Type B pancreatic cell (in vitro differentiated cells): ENCODE results near the gene SYCE1. TPM values are rescaled to one million over a fixed set of nuclear protein-coding genes. Genes with fewer than 3 reads are reported as not detected.

Experiments used
- DNase-seq: peaks from one replicate; pipeline ENCODE4 v3.0.0; 2021; ENCODE audit warnings: mixed read lengths; ENCODE audit not compliant: unreplicated experiment; ENCODE audit errors: extremely low spot score
- H3K27ac Mint-ChIP-seq: 2 replicates; pipeline ENCODE4 v1.8.0; 2021; ENCODE audit warnings: mild to moderate bottlenecking, mixed read lengths
- H3K27me3 Mint-ChIP-seq: 2 replicates; pipeline ENCODE4 v1.8.0; 2021; ENCODE audit warnings: mixed read lengths
- H3K36me3 Mint-ChIP-seq: 2 replicates; pipeline ENCODE4 v1.8.0; 2021; ENCODE audit warnings: mixed read lengths
- H3K4me1 Mint-ChIP-seq: one replicate; pipeline ENCODE4 v1.8.0; 2021; ENCODE audit warnings: mixed read lengths; ENCODE audit not compliant: unreplicated experiment
- H3K4me3 Mint-ChIP-seq: 2 replicates; pipeline ENCODE4 v1.8.0; 2021; ENCODE audit warnings: mild to moderate bottlenecking, mixed read lengths
- H3K9me3 Mint-ChIP-seq: 2 replicates; pipeline ENCODE4 v1.8.0; 2021; ENCODE audit warnings: mixed read lengths
- total RNA-seq: library from RNA; stranded (reverse); gene quantifications from 2 replicates; pipeline ENCODE4 v1.2.1, GENCODE V29; 2021; ENCODE audit warnings: low replicate concordance
- TF ChIP-seq, protein P1 (sequence below): fragments of 200-600 bp; sonication (generic); conservative IDR thresholded peaks from 2 replicates; pipeline ENCODE4 v1.5.0; 2021; ENCODE audit warnings: antibody characterized with exemption, mild to moderate bottlenecking

SYCE1 gene
- total RNA-seq, 1 donor from 2014 or later = not detected

DNA sequence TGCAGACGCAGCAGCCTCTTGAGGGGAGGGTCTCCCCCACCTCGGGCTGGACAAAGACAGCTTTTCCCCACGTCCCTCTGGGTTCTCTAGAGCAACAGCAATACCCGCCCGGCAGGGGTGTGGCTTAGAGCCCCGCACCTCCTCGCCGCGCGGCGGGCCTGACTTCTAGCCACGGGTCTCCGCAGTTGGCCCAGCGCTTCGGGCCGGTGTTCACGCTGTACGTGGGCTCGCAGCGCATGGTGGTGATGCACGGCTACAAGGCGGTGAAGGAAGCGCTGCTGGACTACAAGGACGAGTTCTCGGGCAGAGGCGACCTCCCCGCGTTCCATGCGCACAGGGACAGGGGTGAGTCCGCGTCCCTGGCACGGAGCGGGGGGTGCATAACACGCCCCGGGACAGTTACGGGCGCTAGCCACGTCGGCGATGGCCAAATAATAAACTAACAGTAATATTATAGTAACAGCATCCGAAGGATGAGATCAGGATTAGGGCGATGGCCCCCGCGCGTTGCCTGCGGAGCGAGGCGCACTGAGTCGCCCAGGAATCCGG is 37.0 kb downstream of the SYCE1 start:
- Mint-ChIP-seq H3K27me3 (no peaks in the 10 kb centered on the region), H3K4me3 (no peak overlapping the region), H3K27ac (no peak overlapping the region), H3K4me1 (no peaks in the 10 kb centered on the region), H3K9me3 (no peaks in the 10 kb centered on the region), H3K36me3 (no peaks in the 10 kb centered on the region)
- TF ChIP-seq, protein P1, sequence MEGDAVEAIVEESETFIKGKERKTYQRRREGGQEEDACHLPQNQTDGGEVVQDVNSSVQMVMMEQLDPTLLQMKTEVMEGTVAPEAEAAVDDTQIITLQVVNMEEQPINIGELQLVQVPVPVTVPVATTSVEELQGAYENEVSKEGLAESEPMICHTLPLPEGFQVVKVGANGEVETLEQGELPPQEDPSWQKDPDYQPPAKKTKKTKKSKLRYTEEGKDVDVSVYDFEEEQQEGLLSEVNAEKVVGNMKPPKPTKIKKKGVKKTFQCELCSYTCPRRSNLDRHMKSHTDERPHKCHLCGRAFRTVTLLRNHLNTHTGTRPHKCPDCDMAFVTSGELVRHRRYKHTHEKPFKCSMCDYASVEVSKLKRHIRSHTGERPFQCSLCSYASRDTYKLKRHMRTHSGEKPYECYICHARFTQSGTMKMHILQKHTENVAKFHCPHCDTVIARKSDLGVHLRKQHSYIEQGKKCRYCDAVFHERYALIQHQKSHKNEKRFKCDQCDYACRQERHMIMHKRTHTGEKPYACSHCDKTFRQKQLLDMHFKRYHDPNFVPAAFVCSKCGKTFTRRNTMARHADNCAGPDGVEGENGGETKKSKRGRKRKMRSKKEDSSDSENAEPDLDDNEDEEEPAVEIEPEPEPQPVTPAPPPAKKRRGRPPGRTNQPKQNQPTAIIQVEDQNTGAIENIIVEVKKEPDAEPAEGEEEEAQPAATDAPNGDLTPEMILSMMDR = no peak
- no peak for DNase-seq

DNA sequence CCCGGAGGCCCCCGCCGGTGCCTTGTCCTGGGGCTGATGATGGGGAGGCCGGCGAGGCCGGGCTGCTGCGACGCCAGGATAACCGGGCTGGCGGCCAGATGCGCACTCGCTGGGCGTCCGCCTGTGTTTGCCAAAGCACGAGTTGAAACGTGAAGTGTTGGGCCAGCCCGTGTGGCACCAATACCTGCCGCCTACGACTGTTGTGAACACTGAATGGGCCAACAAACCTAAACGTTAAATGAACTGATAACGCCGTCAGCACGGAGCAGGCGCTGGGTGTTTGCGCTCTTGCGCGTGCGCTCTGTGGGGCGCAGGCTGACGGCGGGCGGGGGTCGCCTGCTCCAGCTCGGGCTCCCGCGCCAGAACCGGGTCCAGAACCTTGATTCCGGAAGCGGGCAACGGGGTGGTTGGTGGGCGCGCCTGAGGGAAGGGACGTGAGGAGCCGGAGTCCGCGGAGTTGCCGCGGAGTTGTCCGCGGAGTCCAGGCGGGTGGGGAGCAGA is 37.6 kb downstream of the SYCE1 start:
- Mint-ChIP-seq H3K36me3 (no peaks in the 10 kb centered on the region), H3K4me3 (no peak overlapping the region), H3K27me3 (no peaks in the 10 kb centered on the region), H3K27ac (no peak overlapping the region), H3K9me3 (no peaks in the 10 kb centered on the region), H3K4me1 (no peaks in the 10 kb centered on the region)
- no peak for DNase-seq
- TF ChIP-seq, protein P1 = no peak

DNA sequence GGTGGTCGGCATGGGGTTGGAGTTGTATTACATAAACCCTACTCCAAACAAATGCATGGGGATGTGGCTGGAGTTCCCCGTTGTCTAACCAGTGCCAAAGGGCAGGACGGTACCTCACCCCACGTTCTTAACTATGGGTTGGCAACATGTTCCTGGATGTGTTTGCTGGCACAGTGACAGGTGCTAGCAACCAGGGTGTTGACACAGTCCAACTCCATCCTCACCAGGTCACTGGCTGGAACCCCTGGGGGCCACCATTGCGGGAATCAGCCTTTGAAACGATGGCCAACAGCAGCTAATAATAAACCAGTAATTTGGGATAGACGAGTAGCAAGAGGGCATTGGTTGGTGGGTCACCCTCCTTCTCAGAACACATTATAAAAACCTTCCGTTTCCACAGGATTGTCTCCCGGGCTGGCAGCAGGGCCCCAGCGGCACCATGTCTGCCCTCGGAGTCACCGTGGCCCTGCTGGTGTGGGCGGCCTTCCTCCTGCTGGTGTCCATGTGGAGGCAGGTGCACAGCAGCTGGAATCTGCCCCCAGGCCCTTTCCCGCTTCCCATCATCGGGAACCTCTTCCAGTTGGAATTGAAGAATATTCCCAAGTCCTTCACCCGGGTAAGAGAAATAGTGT is 38.3 kb downstream of the SYCE1 start, which contains the start of gene CYP2E1:
TSS of gene CYP2E1 (plus strand) at position 407 of the 632 bp plus-strand sequence. CDS start at position 440, 33 bp downstream.
- Mint-ChIP-seq H3K27ac (no peak within 1 kb of the TSS), H3K4me3 (no peak within 1 kb of the TSS), H3K36me3 (no peaks in the 10 kb centered on the region), H3K4me1 (no peaks in the 10 kb centered on the region), H3K9me3 (no peaks in the 10 kb centered on the region), H3K27me3 (no peaks in the 10 kb centered on the region)
- no peak for DNase-seq
- TF ChIP-seq, protein P1 = no peak

DNA sequence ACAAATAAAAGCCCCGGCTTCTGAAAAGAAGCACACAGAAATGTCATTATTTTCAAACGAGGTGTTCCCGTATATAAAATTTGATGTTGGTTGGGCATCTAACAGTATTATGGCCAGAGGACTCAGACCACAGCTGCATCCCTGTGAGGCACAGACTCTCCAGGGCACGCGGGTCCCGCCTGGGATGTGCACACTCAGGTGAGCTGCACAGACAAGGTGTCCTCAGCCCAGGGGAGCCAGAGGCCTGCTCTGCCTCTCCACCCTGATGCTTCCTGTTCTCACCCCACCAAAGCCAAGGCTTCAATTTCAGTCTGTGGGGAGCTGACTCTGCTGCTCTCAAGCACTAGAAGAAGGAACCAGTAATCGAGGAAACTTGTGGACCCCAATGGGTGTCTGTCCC is 39.9 kb downstream of the SYCE1 start:
- H3K27ac Mint-ChIP-seq = no peak overlapping the region
- H3K4me3 Mint-ChIP-seq = no peak overlapping the region
- DNase-seq = no peak
- no peaks in the 10 kb centered on the region for H3K36me3 Mint-ChIP-seq
- H3K27me3 Mint-ChIP-seq = no peaks in the 10 kb centered on the region
- no peaks in the 10 kb centered on the region for H3K4me1 Mint-ChIP-seq
- TF ChIP-seq, protein P1 = no peak
- H3K9me3 Mint-ChIP-seq = no peaks in the 10 kb centered on the region

DNA sequence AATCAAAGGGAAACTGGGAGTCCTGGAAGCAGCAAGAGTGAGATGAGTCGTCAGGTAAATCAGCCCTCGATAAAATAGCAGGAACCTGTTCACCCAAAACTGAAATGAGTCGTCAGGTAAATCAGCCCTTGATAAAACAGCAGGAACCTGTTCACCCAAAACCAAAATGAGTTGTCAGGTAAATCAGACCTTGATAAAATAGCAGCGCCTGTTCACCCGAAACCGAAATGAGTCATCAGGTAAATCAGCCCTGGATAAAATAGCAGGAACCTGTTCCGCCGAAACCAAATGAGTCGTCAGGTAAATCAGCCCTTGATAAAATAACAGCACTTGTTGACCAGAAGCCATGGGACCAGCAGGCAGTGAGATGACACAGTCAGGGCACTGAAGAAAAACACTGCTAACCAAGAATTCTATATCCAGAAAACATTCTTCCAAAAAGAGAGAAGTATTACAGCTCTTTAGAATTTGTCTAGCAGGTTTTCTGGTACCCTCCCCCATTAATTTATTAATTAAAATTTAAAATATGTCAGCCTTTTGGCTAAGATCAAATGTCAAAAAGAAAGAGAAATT is 41.7 kb downstream of the SYCE1 start:
- TF ChIP-seq, protein P1 = no peak
- Mint-ChIP-seq H3K9me3 (no peaks in the 10 kb centered on the region), H3K27me3 (no peaks in the 10 kb centered on the region), H3K36me3 (no peaks in the 10 kb centered on the region), H3K27ac (no peak overlapping the region), H3K4me3 (no peak overlapping the region), H3K4me1 (no peaks in the 10 kb centered on the region)
- DNase-seq = no peak
